Upper lobe of left lung (tissue), 6 donors: ENCODE results near the gene RNF41. TPM values are rescaled to one million over a fixed set of nuclear protein-coding genes. Genes with fewer than 3 reads are reported as not detected.
A peak's percentile ranks its signal among the peaks of the same experiment; 100 is the strongest.

Experiments
- ATAC-seq, 2 donors: fragments of 200-7000 bp; cut with Tn5 transposase; one replicate each; pipeline ENCODE4 v1.9.1; 2022; ENCODE audit warnings: mild to moderate bottlenecking in 2 of 2, moderate library complexity in 2 of 2; ENCODE audit not compliant: low FRiP score in 2 of 2
- DNase-seq, 2 donors: peaks; one replicate each; pipeline ENCODE4 v3.0.0-alpha.2; 2019 to 2020
- H3K27ac ChIP-seq, 4 donors: fragments of 200-600 bp; sonication (generic); one replicate each; pipeline ENCODE4 v1.5.1; 2016 to 2019
- H3K27me3 ChIP-seq, 4 donors: fragments of 200-600 bp; sonication (generic); one replicate each; pipeline ENCODE4 v1.5.1; 2017 to 2019
- H3K36me3 ChIP-seq, 4 donors: fragments of 200-600 bp; sonication (generic); one replicate each; pipeline ENCODE4 v1.5.1; 2016 to 2019
- H3K4me1 ChIP-seq, 4 donors: fragments of 200-600 bp; sonication (generic); one replicate each; pipeline ENCODE4 v1.5.1; 2018 to 2019
- H3K4me3 ChIP-seq, 4 donors: fragments of 200-600 bp; sonication (generic); one replicate each; pipeline ENCODE4 v1.5.1; 2017 to 2019; ENCODE audit warnings: mild to moderate bottlenecking in 2 of 4, moderate library complexity in 1 of 4
- H3K9me3 ChIP-seq, 4 donors: fragments of 200-600 bp; sonication (generic); one replicate each; pipeline ENCODE4 v1.5.1; 2018 to 2019
- EP300 ChIP-seq, 4 donors: sonication (generic); formaldehyde crosslinking; IDR thresholded peaks; one replicate each; pipeline ENCODE4 v1.5.1; 2017; ENCODE audit warnings: antibody characterized with exemption in 4 of 4, control low read depth in 2 of 4
- POLR2A ChIP-seq, 4 donors: fragments of 450-650 bp; IDR thresholded peaks; one replicate each; pipeline ENCODE4 v1.5.1; 2016 to 2017; ENCODE audit warnings: antibody characterized with exemption in 4 of 4, mild to moderate bottlenecking in 2 of 4
- POLR2AphosphoS5 ChIP-seq, 2 donors: sonication (generic); formaldehyde crosslinking; IDR thresholded peaks; one replicate each; pipeline ENCODE4 v1.5.1; 2017; ENCODE audit warnings: antibody characterized with exemption in 2 of 2
- WGBS, 2 donors: methylation state at CpG; one replicate each; pipeline ENCODE4 v1.1.5; 2017 to 2018; 5-methylcytosine and 5-hydroxymethylcytosine counted together
- total RNA-seq, 6 donors: library from RNA; depleted of rRNA in 4 of 6; stranded (reverse); fragments of >200 nt in 4 of 6; gene quantifications; one replicate each; pipeline versions ENCODE4 v1.1.0 to v1.2.1, GENCODE V29; 2016 to 2021
- TF ChIP-seq, protein P1 (sequence below), 6 experiments: fragments of 450-650 bp in 4 of 6; fragments of 200-600 bp in 2 of 6; sonication (generic) in 2 of 6; IDR thresholded peaks; one replicate each; pipeline ENCODE4 v1.5.1; 2016 to 2019; ENCODE audit warnings: antibody characterized with exemption in 6 of 6
- donor health status: DM: no; HTN: no; CAD: no; lungs with moderate emphysema.
- donor health status: DM: no; HTN: yes; CAD: no; lungs with severe emphysema.

The RNF41 gene
- total RNA-seq, 6 donors from 2014 or later = 38.8 to 94.3 (median 62.1) TPM

DNA sequence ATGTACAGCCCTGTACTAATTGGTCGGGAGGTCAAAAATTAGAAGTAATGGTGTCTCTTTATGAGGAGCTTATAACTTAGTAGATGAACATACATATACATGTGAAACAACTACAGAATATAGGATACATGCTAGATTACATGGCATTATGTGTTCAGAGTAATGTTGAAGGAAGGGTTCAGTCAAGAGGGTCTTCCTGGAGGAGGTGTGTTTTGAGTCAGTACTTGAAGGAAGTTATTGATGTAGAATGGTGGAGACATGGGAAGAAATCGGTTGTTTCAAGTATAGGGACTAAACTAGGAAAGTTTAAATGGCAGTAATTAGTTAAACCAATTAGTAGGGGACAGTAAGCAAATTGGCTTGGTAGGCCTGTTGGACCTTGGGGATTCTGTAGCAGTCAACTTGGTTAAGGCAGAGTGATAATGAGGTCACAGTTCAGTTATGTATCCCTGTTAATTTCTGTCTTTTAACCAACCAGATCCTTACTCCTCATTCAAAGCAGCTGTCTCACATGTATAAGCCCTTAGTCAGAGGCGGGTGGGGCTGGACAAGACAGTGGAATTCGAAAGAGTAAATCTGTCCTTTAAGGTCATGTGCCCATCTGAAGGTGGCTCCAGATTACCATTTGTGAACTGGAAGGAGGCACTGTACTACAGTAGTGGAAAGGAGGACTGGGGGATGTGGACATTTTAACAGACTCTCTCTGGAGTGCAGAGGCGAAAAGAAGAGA lies 39.9 kb upstream of the RNF41 start:
- 82 to 90% methylated on average over 5 of the region's 5 CpGs for WGBS, 2 donors
- Histone ChIP-seq H3K4me1 (peaks cover 22 to 30% (median 25%) of the 10 kb centered on the region in 4 donors), H3K9me3 (no peaks in the 10 kb centered on the region), H3K27me3 (no peaks in the 10 kb centered on the region), H3K4me3 (no peak overlapping the region), H3K27ac (no peak overlapping the region), H3K36me3 (peaks cover 0 to under 1% (median 0%) of the 10 kb centered on the region in 4 donors)
- DNase-seq (no peak), ATAC-seq (peak in 1 of 2 donors; percentile 14)
- TF ChIP-seq POLR2A (IDR thresholded peaks at IDR 0.05) (no peak), POLR2AphosphoS5 (IDR thresholded peaks at IDR 0.05) (no peak), EP300 (IDR thresholded peaks at IDR 0.05) (no peak)
- TF ChIP-seq, protein P1, sequence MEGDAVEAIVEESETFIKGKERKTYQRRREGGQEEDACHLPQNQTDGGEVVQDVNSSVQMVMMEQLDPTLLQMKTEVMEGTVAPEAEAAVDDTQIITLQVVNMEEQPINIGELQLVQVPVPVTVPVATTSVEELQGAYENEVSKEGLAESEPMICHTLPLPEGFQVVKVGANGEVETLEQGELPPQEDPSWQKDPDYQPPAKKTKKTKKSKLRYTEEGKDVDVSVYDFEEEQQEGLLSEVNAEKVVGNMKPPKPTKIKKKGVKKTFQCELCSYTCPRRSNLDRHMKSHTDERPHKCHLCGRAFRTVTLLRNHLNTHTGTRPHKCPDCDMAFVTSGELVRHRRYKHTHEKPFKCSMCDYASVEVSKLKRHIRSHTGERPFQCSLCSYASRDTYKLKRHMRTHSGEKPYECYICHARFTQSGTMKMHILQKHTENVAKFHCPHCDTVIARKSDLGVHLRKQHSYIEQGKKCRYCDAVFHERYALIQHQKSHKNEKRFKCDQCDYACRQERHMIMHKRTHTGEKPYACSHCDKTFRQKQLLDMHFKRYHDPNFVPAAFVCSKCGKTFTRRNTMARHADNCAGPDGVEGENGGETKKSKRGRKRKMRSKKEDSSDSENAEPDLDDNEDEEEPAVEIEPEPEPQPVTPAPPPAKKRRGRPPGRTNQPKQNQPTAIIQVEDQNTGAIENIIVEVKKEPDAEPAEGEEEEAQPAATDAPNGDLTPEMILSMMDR (IDR thresholded peaks at IDR 0.05) = no peak

DNA sequence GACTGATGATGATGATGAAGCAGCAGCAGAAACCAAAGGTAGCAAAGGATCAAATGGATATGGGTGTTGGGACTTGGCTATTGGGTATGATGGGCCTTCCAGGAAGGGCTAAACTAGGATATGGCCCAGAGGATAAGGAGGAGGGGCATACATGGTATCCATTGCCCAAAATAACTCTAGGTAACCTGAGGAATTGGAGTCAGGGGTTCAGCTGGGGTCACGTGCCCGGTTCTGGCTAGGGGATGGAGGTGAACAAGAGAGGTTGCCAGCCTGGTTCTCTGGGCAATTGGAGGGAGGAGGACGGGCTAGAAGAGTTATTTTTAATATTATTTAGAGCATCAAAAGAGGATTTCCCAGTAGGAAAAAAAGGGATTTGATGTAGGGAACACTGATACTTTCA lies 39.2 kb upstream of the RNF41 start:
- Histone ChIP-seq H3K27me3 (no peaks in the 10 kb centered on the region), H3K36me3 (peaks cover 0 to 8% (median 2%) of the 10 kb centered on the region in 4 donors), H3K4me1 (peaks cover 21 to 31% (median 27%) of the 10 kb centered on the region in 4 donors), H3K9me3 (no peaks in the 10 kb centered on the region), H3K4me3 (no peak overlapping the region), H3K27ac (no peak overlapping the region)
- WGBS, 2 donors = 91 to 97% methylated on average over 3 of the region's 3 CpGs
- ATAC-seq (no peak), DNase-seq (no peak)
- TF ChIP-seq EP300 (IDR thresholded peaks at IDR 0.05) (no peak), POLR2A (IDR thresholded peaks at IDR 0.05) (no peak), POLR2AphosphoS5 (IDR thresholded peaks at IDR 0.05) (no peak)
- TF ChIP-seq, protein P1 (IDR thresholded peaks at IDR 0.05) = no peak

DNA sequence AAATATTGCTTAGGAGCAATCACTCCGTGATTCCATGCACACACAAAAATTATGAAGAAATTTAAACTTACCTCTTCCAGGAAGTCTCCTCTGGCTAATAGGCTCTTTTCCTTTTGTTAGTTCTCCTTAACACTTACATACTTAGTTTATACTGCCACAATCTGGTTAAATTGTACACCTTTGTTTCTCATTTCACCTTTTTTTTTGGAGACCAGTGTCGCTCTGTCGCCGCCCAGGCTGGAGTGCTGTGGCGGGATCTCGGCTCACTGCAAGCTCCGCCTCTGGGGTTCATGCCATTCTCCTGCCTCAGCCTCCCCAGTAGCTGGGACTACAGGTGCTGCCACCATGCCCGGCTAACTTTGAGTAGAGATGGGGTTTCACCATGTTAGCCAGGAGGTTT lies 38.7 kb upstream of the RNF41 start:
- Histone ChIP-seq H3K4me3 (no peak overlapping the region), H3K36me3 (peaks cover 0 to 11% (median 7%) of the 10 kb centered on the region in 4 donors), H3K27me3 (no peaks in the 10 kb centered on the region), H3K4me1 (peaks cover 21 to 32% (median 30%) of the 10 kb centered on the region in 4 donors), H3K27ac (no peak overlapping the region), H3K9me3 (no peaks in the 10 kb centered on the region)
- no peak for ATAC-seq
- WGBS, 2 donors = 90 to 94% methylated on average over 8 of the region's 8 CpGs
- no peak for TF ChIP-seq POLR2A (IDR thresholded peaks at IDR 0.05)
- TF ChIP-seq POLR2AphosphoS5 (IDR thresholded peaks at IDR 0.05) = no peak
- TF ChIP-seq EP300 (IDR thresholded peaks at IDR 0.05) = no peak
- TF ChIP-seq, protein P1 (IDR thresholded peaks at IDR 0.05) = no peak
- no peak for DNase-seq

DNA sequence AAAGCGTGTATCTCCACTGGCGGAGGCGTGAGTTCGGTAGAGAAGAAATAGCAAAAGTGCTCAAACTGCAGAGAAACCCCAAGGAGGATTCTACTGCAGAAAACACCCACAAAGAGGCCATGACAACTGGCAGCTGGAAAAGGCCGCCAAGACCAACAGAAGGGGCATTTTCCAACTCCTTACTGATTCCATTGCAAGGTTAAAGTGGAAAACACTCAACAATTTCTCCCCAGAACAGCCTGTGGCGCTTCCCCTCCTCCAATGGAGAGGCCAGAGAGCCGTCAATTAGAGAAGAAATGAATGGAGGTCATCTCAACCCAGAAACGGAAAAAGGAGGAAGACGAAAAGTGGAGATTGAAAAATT lies 37.1 kb upstream of the RNF41 start:
- DNase-seq (no peak), ATAC-seq (no peak)
- peaks cover 3 to 22% (median 20%) of the 10 kb centered on the region in 4 donors for H3K36me3 ChIP-seq
- no peaks in the 10 kb centered on the region for H3K27me3 ChIP-seq
- no peaks in the 10 kb centered on the region for H3K9me3 ChIP-seq
- peaks cover 21 to 32% (median 32%) of the 10 kb centered on the region in 4 donors for H3K4me1 ChIP-seq
- TF ChIP-seq EP300 (IDR thresholded peaks at IDR 0.05) (no peak), POLR2A (IDR thresholded peaks at IDR 0.05) (no peak), POLR2AphosphoS5 (IDR thresholded peaks at IDR 0.05) (no peak)
- TF ChIP-seq, protein P1 (IDR thresholded peaks at IDR 0.05) = no peak
- WGBS, 2 donors = 10 to 12% methylated on average over 9 of the region's 9 CpGs
- peak overlapping the region; percentile 36 to 93 (median 86) for H3K4me3 ChIP-seq
- peak overlapping the region; percentile 80 to 92 (median 86) for H3K27ac ChIP-seq
